Mesendoderm (in vitro differentiated cells): ENCODE results near the gene UBAP1L. TPM values are rescaled to one million over a fixed set of nuclear protein-coding genes. Genes with fewer than 3 reads are reported as not detected.

Source experiments
- DNase-seq: peaks from one replicate; pipeline ENCODE4 v3.0.0; 2013
- H2AK5ac ChIP-seq: 2 replicates; pipeline ENCODE4 v1.6.1; 2013; ENCODE audit warnings: low read length, inconsistent platforms
- H2BK120ac ChIP-seq: 2 replicates; pipeline ENCODE4 v1.6.1; 2013; ENCODE audit warnings: low read depth, mild to moderate bottlenecking, low read length, moderate library complexity, mixed read lengths
- H2BK15ac ChIP-seq: replicated peaks from 2 replicates; pipeline ENCODE4 v1.6.1; 2013; ENCODE audit warnings: low read depth, mild to moderate bottlenecking, moderate library complexity
- H2BK5ac ChIP-seq: 2 replicates; pipeline ENCODE4 v1.6.1; 2013; ENCODE audit warnings: low read length, inconsistent platforms
- H3K18ac ChIP-seq: 2 replicates; pipeline ENCODE4 v1.6.1; 2013; ENCODE audit warnings: mild to moderate bottlenecking, low read length, mixed read lengths
- H3K23ac ChIP-seq: one replicate; pipeline ENCODE4 v1.6.1; 2013; ENCODE audit warnings: low read length
- H3K27ac ChIP-seq: 2 replicates; pipeline ENCODE4 v1.5.1; 2013; ENCODE audit warnings: low read depth, mild to moderate bottlenecking, inconsistent platforms, low read length, moderate library complexity
- H3K27me3 ChIP-seq: 2 replicates; pipeline ENCODE4 v1.6.1; 2013; ENCODE audit warnings: low read length, control low read depth, mild to moderate bottlenecking, inconsistent platforms; ENCODE audit not compliant: insufficient read depth, poor library complexity
- H3K36me3 ChIP-seq: 2 replicates; pipeline ENCODE4 v1.6.1; 2013; ENCODE audit warnings: low read length, inconsistent platforms; ENCODE audit not compliant: control insufficient read depth, insufficient read depth
- H3K4ac ChIP-seq: one replicate; pipeline ENCODE4 v1.6.1; 2013; ENCODE audit warnings: low read depth, mild to moderate bottlenecking, low read length, moderate library complexity
- H3K4me1 ChIP-seq: 2 replicates; pipeline ENCODE4 v1.6.1; 2013; ENCODE audit warnings: low read depth, low read length, inconsistent platforms; ENCODE audit not compliant: control insufficient read depth
- H3K4me2 ChIP-seq: 2 replicates; pipeline ENCODE4 v1.6.1; 2013; ENCODE audit warnings: low read length
- H3K4me3 ChIP-seq: 2 replicates; pipeline ENCODE4 v1.5.1; 2013; ENCODE audit warnings: mild to moderate bottlenecking, low read length
- H3K56ac ChIP-seq: one replicate; pipeline ENCODE4 v1.6.1; 2013; ENCODE audit warnings: low read length
- H3K79me1 ChIP-seq: 2 replicates; pipeline ENCODE4 v1.6.1; 2013; ENCODE audit warnings: low read length, inconsistent platforms
- H3K79me2 ChIP-seq: 2 replicates; pipeline ENCODE4 v1.6.1; 2013; ENCODE audit warnings: mild to moderate bottlenecking, low read length; ENCODE audit not compliant: control insufficient read depth, insufficient read depth
- H3K9ac ChIP-seq: 2 replicates; pipeline ENCODE4 v1.6.1; 2013; ENCODE audit warnings: low read length, inconsistent platforms
- H4K5ac ChIP-seq: one replicate; pipeline ENCODE4 v1.6.1; 2013; ENCODE audit warnings: low read length
- H4K8ac ChIP-seq: one replicate; pipeline ENCODE4 v1.6.1; 2013; ENCODE audit warnings: low read depth, mild to moderate bottlenecking, control low read depth, low read length, moderate library complexity
- WGBS: extraction: QIAGEN DNeasy Blood & Tissue Kit; methylation state at CpG from one replicate; pipeline ENCODE4 v1.1.7; 2013; ENCODE audit warnings: low lambda C conversion rate, missing lambda C conversion rate; ENCODE audit not compliant: insufficient coverage; ENCODE audit errors: extremely low coverage; 5-methylcytosine and 5-hydroxymethylcytosine counted together
- small RNA-seq: library from polyadenylated mRNA; stranded (forward); fragments of <200 nt; extraction: miRNeasy Mini kit (QIAGEN cat#:217004); gene quantifications from one replicate; pipeline ENCODE3, GENCODE V24; 2013; ENCODE audit not compliant: insufficient read depth

The UBAP1L gene

GRCh38 chr15:65042776-65043327, 72.1 kb downstream of the UBAP1L start:
- no peak overlapping the region for H2BK5ac ChIP-seq
- H3K27ac ChIP-seq: no peak overlapping the region
- H2BK120ac ChIP-seq: no peak overlapping the region
- no peak overlapping the region for H3K56ac ChIP-seq
- H3K27me3 ChIP-seq: no peaks in the 10 kb centered on the region
- no peaks in the 10 kb centered on the region for H3K4me1 ChIP-seq
- no peak overlapping the region for H3K4me2 ChIP-seq
- no peak overlapping the region for H3K4me3 ChIP-seq
- H3K18ac ChIP-seq: no peak overlapping the region
- no peaks in the 10 kb centered on the region for H3K79me1 ChIP-seq
- no peak for DNase-seq
- no peak overlapping the region for H3K23ac ChIP-seq
- no peak overlapping the region for H3K4ac ChIP-seq
- no peaks in the 10 kb centered on the region for H3K79me2 ChIP-seq
- no peak overlapping the region for H4K8ac ChIP-seq
- no peak overlapping the region for H3K9ac ChIP-seq
- WGBS: no CpG with 5 or more reads among the region's 4 CpGs
- H2BK15ac ChIP-seq: no peak overlapping the region
- H3K36me3 ChIP-seq: no peaks in the 10 kb centered on the region
- H4K5ac ChIP-seq: no peak overlapping the region
- H2AK5ac ChIP-seq: no peak overlapping the region

Small RNA genes lying within 50 kb of the gene (small RNA-seq; reads per million reads assigned to genes)
- gene AC013553.1: not detected
